NCI-H510A (cell line): ENCODE measurements around the gene C2CD4D.

Experiments
- DNase-seq: peaks from one replicate; lab custom pipeline; 2025; lab: John Stamatoyannopoulos, UW

Gene C2CD4D

GRCh38 chr1:151814971-151815545, 24.6 kb downstream of the C2CD4D start:
- no peak for DNase-seq

GRCh38 chr1:151814426-151814825, 25.2 kb downstream of the C2CD4D start:
- DNase-seq = no peak

DNA sequence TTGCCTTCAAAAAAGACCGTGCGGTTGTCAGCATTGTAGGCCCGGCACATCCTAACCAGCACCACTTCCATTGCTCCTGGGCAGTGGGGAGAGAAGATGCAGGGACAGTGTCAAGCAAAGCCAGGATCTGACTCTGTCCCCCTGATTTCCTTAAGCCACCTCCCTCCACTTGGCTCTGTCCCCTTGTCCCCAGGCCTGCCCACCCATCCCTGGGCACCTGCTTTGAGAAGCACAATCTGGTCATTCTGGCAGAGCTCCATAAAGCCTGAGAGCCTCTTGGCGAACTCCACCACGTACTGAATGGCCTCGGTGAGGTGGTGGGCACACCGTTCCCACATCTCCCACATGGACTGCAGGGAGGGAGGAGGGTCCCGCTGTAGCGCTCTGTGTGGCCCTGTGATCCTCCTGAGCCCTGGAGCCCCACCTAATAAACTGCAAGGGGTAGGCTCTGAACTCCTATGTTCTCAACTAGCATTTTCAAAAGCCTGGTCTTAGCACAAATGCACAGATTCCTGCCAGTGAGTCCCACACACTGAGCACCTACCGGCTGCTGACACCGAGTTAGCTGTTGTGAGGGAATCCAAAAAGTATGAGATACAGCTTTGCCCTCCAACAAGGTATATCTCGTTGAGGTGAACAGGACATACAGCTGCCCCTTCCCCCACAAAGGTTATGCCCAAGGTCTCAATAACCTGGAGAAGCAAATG, 26.2 kb downstream of the C2CD4D start:
- DNase-seq = no peak

DNA sequence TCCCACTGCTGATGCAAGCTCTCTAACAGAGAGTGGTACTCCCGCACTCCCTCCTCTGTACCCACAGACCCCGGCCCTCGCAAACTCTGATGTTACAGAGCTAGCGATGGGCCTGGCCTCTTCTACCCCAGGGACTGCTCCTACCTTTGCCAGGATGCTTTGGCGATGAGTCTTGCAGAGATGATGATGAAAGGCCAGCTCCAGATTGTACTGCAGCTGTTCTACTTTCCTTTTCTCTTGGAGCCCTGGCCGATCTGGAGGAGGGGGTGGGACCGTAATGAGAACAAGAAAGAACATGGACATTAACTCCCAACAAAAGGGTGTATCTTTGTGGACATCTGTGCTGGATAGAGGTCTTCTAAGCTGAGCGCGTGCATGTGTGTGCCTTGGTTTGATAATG, 28.4 kb downstream of the C2CD4D start:
- no peak for DNase-seq

DNA sequence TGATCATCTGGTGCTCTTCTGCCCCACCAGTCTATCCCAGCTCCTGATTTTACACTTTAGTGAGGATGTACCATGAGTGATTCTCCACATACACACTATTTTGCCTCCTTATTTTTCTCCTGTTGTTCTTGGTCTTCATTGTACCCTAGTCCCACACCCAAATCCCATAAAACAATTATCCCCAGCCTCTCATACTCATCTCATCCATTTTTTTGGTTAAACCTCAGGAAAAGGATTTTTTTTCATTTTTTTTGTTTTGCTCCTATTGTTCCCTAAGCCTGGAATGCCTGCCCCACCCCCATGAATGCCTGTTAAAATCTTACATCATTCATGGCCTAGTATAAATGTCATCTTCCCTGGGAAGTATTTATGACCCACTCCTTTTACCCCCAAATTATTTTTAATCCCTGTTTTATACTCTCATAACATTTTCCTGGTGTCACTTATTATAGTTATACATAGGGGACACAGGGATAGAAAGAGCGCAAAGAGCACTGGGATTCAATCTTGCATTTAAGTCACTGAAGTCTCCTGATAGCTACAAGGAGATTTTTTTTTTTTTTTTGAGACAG, 29.5 kb downstream of the C2CD4D start:
- no peak for DNase-seq

DNA sequence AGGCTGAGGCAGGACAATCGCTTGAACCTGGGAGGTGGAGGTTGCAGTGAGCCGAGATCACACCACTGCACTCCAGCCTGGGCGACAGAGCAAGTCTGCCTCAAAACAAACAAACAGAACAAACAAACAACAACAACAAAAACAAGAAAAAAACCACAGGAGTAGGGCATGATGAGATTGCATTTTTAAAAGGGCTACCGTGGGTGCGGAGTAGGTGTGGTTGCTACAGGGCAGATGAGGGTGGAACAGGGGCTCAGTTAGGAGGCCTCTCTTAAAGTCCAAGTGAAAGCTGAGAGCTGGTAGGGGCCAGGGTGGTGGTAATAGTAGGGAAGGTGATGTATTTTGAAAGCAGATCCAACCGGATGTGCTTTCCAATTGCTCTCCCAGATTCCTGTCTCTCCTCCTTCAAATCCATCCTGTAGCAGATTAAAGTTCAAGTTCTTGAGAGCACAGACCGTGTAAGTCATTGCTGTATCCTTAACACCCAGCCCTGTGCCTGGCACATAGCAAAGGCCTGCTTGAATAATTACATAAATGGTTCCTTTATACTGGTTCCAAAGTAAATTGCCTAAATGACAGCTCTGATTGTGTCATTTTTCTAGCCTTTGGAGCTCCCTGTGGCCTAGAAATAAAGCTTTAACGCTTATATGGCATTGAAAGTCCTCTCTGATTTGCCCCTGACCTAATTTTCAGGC, 30.2 kb downstream of the C2CD4D start:
- no peak for DNase-seq

DNA sequence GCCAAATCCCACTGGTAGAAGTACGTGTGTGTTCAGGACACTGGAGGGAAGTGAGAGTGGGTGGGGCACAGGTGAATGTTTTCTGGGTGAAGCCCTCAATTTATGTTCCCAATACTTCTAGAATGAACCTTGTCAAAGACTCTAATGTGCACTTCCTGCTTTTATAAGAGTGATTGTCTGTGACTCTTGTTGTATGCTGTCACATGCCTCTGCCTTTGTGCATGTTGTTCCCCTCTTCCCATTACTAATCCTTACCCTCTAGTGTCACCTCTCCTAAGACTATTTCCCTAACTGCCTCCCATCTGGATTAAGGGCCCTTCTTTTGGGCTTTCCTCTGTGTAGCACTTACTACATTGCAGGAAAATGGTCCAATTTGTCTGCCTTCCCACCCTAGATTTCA, 31.9 kb downstream of the C2CD4D start:
- DNase-seq = no peak

DNA sequence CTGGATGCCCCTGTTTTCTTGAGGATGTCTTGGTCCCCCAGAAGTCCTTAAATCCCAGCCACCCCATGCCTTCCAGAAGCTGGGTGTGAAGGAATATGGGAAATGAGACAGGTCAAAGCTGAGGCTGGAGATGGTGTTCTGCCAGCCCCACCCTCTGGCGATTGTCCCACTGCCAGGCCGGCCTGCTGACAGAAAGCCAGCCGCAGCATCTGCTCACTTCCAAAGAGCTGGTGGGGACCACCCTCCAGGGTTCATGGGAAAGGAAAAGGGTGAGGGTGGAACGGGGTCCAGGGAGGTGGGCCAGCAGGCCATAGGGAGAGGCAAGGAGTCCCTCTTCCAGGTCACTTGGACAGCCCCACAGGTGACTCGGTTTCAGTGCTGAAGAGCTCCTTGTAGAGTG, 32.5 kb downstream of the C2CD4D start:
- DNase-seq = no peak

DNA sequence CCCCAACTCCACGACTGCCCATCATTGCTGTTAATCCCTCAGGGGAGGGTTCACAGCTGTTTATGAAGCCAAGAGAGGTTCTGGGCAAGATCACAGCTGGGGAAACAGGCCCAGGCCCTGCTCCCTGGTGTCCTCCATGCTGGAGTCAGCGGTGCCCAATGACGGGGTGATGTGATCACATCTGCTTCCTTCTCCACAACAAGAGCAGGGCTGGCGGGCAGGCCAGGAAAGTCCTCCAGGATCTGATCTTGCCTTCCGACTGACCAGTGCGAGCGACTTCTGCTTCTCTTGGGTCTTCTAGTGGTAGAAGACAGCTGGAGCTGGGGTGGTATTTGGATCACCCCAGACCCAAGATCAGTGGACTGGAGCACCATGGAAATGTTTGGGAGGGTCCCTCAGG, 33.5 kb downstream of the C2CD4D start:
- no peak for DNase-seq

- no peak for DNase-seq
These were observed 34.4 kb downstream of the C2CD4D start, which contains the start of gene LINGO4 for GRCh38 chr1:151805066-151805820. TSS of gene LINGO4 (minus strand) at chr1:151805419. CDS start at chr1:151802704, 2,715 bp downstream.

DNA sequence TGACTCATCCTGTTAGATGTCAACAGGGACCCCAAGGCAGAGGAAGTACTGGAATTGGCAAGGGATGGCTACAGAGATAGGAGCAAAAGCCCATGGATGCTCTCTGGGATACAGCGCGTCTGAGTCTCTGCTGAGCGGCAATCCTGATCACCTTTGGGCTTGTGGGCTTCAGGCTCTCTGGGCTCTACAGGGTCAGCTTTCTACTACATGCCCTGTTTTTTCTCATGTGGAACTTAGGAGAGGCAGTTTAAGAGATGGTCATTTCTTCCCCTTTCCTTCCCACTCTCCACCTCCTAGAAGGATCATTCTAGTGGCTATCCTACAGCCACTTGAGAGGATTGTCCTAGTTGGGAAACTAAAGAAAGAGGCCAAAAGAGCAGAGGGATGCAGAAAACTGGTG, 35.7 kb downstream of the C2CD4D start:
- DNase-seq = no peak

GRCh38 chr1:151803164-151803563, 36.5 kb downstream of the C2CD4D start:
- DNase-seq = no peak

DNA sequence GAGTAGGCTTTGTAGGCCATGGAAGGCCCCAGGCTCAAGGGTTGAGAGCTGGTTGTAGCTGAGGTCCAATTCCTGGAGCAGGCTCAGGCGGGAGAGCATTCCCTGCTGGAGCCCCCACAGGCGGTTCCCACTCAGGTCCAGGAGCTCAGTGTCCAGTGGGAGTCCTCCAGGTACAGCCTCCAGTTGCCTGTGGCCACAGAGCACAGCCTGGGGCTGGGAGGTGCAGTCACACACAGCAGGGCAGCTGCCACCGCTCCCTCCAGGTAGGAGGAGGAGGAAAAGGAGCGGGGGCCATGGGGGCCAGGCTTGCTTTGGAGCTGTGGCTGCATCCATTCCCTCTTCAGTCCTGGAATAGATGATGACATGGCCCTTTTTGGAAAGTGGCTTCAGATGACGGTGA, 37.2 kb downstream of the C2CD4D start:
- no peak for DNase-seq

DNA sequence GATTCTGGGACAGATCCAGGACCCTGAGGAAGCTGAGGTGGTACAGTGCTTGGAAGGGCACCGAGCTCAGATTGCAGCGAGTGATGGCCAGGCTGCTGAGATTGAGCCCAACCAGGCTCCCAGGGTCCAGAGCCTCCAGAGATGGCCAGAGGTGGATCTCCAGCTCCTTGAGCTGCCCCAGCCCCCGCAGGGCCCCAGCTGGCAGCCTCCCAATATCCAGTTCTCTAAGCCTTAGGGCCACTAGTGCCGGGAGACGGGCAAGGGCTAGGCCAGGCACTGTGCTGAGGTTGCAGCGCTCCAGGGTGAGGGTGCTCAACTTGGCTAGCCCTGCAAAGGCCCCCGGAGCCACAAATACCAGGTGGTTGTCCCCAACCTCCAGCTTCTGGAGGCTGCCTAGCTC, 37.8 kb downstream of the C2CD4D start:
- DNase-seq = no peak

DNA sequence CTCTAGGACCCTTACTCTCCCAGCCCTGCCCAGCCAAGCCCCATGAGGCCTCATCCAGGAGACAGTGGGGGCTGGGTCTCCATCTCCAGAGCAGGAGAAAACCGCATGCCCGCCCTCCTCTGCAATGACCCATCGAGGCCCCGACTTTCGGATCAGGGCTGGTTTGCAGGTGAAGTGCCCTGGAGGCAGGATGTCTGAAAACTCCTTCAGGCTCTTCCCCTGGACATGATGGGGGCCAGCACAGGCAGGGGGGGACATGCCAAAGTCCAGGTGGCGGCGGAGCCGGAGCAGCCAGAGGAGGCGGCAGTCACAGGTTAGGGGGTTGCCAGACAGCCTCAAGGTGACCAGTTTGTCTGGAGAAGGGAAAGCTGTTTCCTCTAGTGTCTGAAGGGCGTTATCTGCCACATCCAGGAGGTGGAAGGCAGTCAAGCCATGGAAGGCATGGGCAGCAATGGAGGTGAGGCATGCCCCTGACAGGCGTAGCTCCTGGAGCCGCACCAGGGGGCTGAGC, 38.3 kb downstream of the C2CD4D start:
- DNase-seq = no peak

DNA sequence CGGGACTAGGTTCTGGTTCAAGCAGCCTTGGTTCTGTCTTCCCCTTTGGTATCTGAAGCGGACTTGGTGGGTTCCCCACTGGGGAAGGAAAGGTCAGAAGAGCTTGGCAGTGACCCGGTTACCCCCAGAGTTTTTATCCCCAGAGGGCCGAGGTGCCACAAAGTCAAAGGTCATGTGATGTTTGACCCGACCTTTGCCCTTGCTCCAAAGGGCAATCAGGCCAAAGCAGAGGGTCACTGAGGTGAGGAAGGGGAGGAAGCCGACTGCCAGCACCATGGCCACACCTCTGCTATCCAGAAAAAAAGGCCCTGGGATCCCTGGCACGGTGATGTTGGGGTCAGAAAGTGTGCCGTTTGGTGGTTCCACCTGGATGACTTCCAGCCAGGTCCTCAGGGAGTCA, 38.8 kb downstream of the C2CD4D start:
- no peak for DNase-seq

GRCh38 chr1:151799179-151800022, 40.2 kb downstream of the C2CD4D start:
- no peak for DNase-seq

GRCh38 chr1:151798571-151798970, 41.0 kb downstream of the C2CD4D start:
- DNase-seq = no peak

- peak; percentile 3 for DNase-seq
These were observed 48.5 kb downstream of the C2CD4D start for GRCh38 chr1:151790940-151791651.
